ENCODE data around the gene SMTNL1.
A peak's percentile ranks its signal among the peaks of the same experiment; 100 is the strongest.

Gene SMTNL1

GRCh38 chr11:57546869-57547475, 9.6 kb downstream of the SMTNL1 start:
- no peak for DNase-seq

- no peak for DNase-seq
Observed at GRCh38 chr11:57547854-57548377, 10.5 kb downstream of the SMTNL1 start.

GRCh38 chr11:57549983-57550382, 12.6 kb downstream of the SMTNL1 start:
- DNase-seq: no peak

- DNase-seq: no peak
Observed at GRCh38 chr11:57551941-57552340, 14.5 kb downstream of the SMTNL1 start.

- DNase-seq: no peak
Observed at GRCh38 chr11:57552479-57552878, 15.1 kb downstream of the SMTNL1 start.

GRCh38 chr11:57555393-57555792, 18.0 kb downstream of the SMTNL1 start:
- no peak for DNase-seq

- no peak for DNase-seq
Observed at GRCh38 chr11:57556041-57556440, 18.6 kb downstream of the SMTNL1 start.

- no peak for DNase-seq
Observed at GRCh38 chr11:57560146-57560545, 22.8 kb downstream of the SMTNL1 start.

- no peak for DNase-seq
Observed at GRCh38 chr11:57562596-57562995, 25.2 kb downstream of the SMTNL1 start.

- no peak for DNase-seq
Observed at GRCh38 chr11:57566005-57566904, 28.9 kb downstream of the SMTNL1 start.

GRCh38 chr11:57566905-57567514, 29.6 kb downstream of the SMTNL1 start:
- DNase-seq: no peak

- DNase-seq: no peak
Observed at GRCh38 chr11:57567515-57568329, 30.3 kb downstream of the SMTNL1 start, which contains the start of gene UBE2L6. UBE2L6 (minus strand) TSS chr11:57567672; CDS start chr11:57567611, 61 bp downstream.

- peak; percentile 58 for DNase-seq
Observed at GRCh38 chr11:57568330-57568766, 31.0 kb downstream of the SMTNL1 start.

GRCh38 chr11:57571606-57572005, 34.2 kb downstream of the SMTNL1 start:
- no peak for DNase-seq

- no peak for DNase-seq
Observed at GRCh38 chr11:57574061-57574460, 36.7 kb downstream of the SMTNL1 start.

- no peak for DNase-seq
Observed at GRCh38 chr11:57584341-57584740, 46.9 kb downstream of the SMTNL1 start.

GRCh38 chr11:57585301-57585700, 47.9 kb downstream of the SMTNL1 start:
- DNase-seq: no peak

GRCh38 chr11:57586711-57587245, 49.4 kb downstream of the SMTNL1 start:
- no peak for DNase-seq

- no peak for DNase-seq
Observed at GRCh38 chr11:57588046-57588710, 50.8 kb downstream of the SMTNL1 start.

GRCh38 chr11:57596266-57596885, 59.0 kb downstream of the SMTNL1 start:
- no peak for DNase-seq

- no peak for DNase-seq
Observed at GRCh38 chr11:57597461-57597915, 60.1 kb downstream of the SMTNL1 start, which contains the start of gene SERPING1. SERPING1 (plus strand) TSS chr11:57597685; CDS start chr11:57598271, 586 bp downstream.
